H1 (cell line): ENCODE results near the gene B3GAT1. TPM values are rescaled to one million over a fixed set of nuclear protein-coding genes. Genes with fewer than 3 reads are reported as not detected.

Source experiments
- CTCF ChIA-PET: fragments of 300-600 bp; sonication (Branson Sonifier 250); formaldehyde crosslinking; loops from one replicate; lab custom pipeline; 2021; ENCODE audit not compliant: partially characterized antibody; lab: Charles Lee
- POLR2A ChIA-PET: fragments of 300-600 bp; sonication (Branson Sonifier 250); formaldehyde crosslinking; loops from one replicate; lab custom pipeline; 2021; ENCODE audit warnings: inconsistent platforms; ENCODE audit not compliant: partially characterized antibody; lab: Charles Lee
- DNase-seq, 2 experiments: peaks; one replicate each; pipeline versions ENCODE4 v3.0.0 to v3.0.0-alpha.2; 2010 to 2022; ENCODE audit warnings: low spot score in 2 of 2, low read depth in 1 of 2, mixed read lengths in 1 of 2
- FAIRE-seq: peaks from 2 replicates; lab custom pipeline; 2011; peaks lifted over from hg19 to GRCh38; lab: Jason Lieb, UNC
- H2AFZ ChIP-seq: 2 replicates; pipeline ENCODE4 v1.8.1; 2012; ENCODE audit warnings: low read length, inconsistent platforms
- H2AK5ac ChIP-seq: 2 replicates; pipeline ENCODE4 v1.6.1; 2013; ENCODE audit warnings: low read depth, low read length
- H2BK120ac ChIP-seq: replicated peaks from 2 replicates; pipeline ENCODE3; 2013; ENCODE audit warnings: low read depth, low read length, inconsistent platforms
- H2BK12ac ChIP-seq: 2 replicates; pipeline ENCODE4 v1.6.1; 2013; ENCODE audit warnings: low read depth, low read length
- H2BK15ac ChIP-seq: 2 replicates; pipeline ENCODE4 v1.6.1; 2013; ENCODE audit warnings: low read length
- H2BK20ac ChIP-seq: 2 replicates; pipeline ENCODE4 v1.6.1; 2013; ENCODE audit warnings: low read length
- H2BK5ac ChIP-seq: 2 replicates; pipeline ENCODE4 v1.6.1; 2013; ENCODE audit warnings: low read depth, low read length
- H3K14ac ChIP-seq: 2 replicates; pipeline ENCODE4 v1.6.1; 2013; ENCODE audit warnings: inconsistent platforms; ENCODE audit not compliant: insufficient read length
- H3K18ac ChIP-seq: 2 replicates; pipeline ENCODE4 v1.6.1; 2013; ENCODE audit warnings: low read length; ENCODE audit errors: extremely low read depth
- H3K23ac ChIP-seq: 2 replicates; pipeline ENCODE4 v1.6.1; 2013; ENCODE audit warnings: inconsistent platforms; ENCODE audit not compliant: insufficient read length
- H3K23me2 ChIP-seq: 2 replicates; pipeline ENCODE4 v1.6.1; 2013; ENCODE audit warnings: low read depth, low read length
- H3K27ac ChIP-seq: 2 replicates; pipeline ENCODE4 v1.6.1; 2011; ENCODE audit warnings: low read depth, low read length, inconsistent platforms
- H3K27me3 ChIP-seq, 4 experiments: replicated peaks in 1 of 4; 1 replicate in 1 of 4; 2 replicates in 3 of 4; pipeline versions ENCODE4 v1.6.1 to v1.8.1; 2011 to 2013; ENCODE audit warnings: low read length in 3 of 4, mild to moderate bottlenecking in 3 of 4, inconsistent platforms in 2 of 4, mixed read lengths in 2 of 4, moderate library complexity in 1 of 4; ENCODE audit not compliant: control insufficient read depth in 3 of 4, insufficient read depth in 3 of 4; ENCODE audit errors: extremely low read depth in 1 of 4
- H3K36me3 ChIP-seq, 4 experiments: 2 replicates each; pipeline versions ENCODE4 v1.6.1 to v1.8.1; 2011 to 2013; ENCODE audit warnings: mild to moderate bottlenecking in 4 of 4, low read length in 3 of 4, moderate library complexity in 2 of 4, control low read depth in 1 of 4, inconsistent platforms in 1 of 4; ENCODE audit not compliant: insufficient read depth in 4 of 4, control insufficient read depth in 2 of 4
- H3K4ac ChIP-seq: replicated peaks from 2 replicates; pipeline ENCODE3; 2013; ENCODE audit warnings: low read length, low read depth, mixed read lengths, inconsistent platforms; ENCODE audit not compliant: insufficient read length
- H3K4me1 ChIP-seq, 4 experiments: replicated peaks in 1 of 4; 1 replicate in 1 of 4; 2 replicates in 3 of 4; pipeline versions ENCODE4 v1.6.1 to v1.8.1; 2011 to 2013; ENCODE audit warnings: low read length in 3 of 4, inconsistent platforms in 2 of 4, mixed read lengths in 1 of 4; ENCODE audit not compliant: insufficient read depth in 4 of 4, control insufficient read depth in 3 of 4
- H3K4me2 ChIP-seq, 2 experiments: 2 replicates each; pipeline versions ENCODE4 v1.6.1 to v1.8.1; 2011 to 2013; ENCODE audit warnings: low read depth in 2 of 2, low read length in 2 of 2, control low read depth in 1 of 2, inconsistent platforms in 1 of 2, mild to moderate bottlenecking in 1 of 2; ENCODE audit not compliant: insufficient read depth in 1 of 2
- H3K4me3 ChIP-seq, 4 experiments: fragments of 200-600, 300-600 bp in 1 of 4; sonication (generic), shearing (Covaris generic), sonication (Bioruptor Twin) in 1 of 4; 2 replicates each; pipeline versions ENCODE4 v1.5.1 to v1.8.1; 2011 to 2016; ENCODE audit warnings: low read length in 4 of 4, low read depth in 3 of 4, control low read depth in 2 of 4, inconsistent platforms in 2 of 4, mild to moderate bottlenecking in 2 of 4, mixed read lengths in 1 of 4, moderate library complexity in 1 of 4; ENCODE audit not compliant: insufficient read depth in 2 of 4; ENCODE audit errors: extremely low read depth in 1 of 4
- H3K56ac ChIP-seq: replicated peaks from 2 replicates; pipeline ENCODE3; 2013; ENCODE audit warnings: low read depth, mild to moderate bottlenecking, mixed read lengths, low read length, inconsistent platforms; ENCODE audit not compliant: insufficient read length
- H3K79me1 ChIP-seq: 2 replicates; pipeline ENCODE4 v1.6.1; 2013; ENCODE audit warnings: low read depth, low read length, control low read depth
- H3K79me2 ChIP-seq, 2 experiments: 2 replicates each; pipeline versions ENCODE4 v1.6.1 to v1.8.1; 2012 to 2013; ENCODE audit warnings: low read length in 2 of 2, mild to moderate bottlenecking in 2 of 2, inconsistent platforms in 1 of 2; ENCODE audit not compliant: insufficient read depth in 2 of 2, control insufficient read depth in 1 of 2
- H3K9ac ChIP-seq, 4 experiments: replicated peaks in 1 of 4; 1 replicate in 1 of 4; 2 replicates in 3 of 4; pipeline versions ENCODE4 v1.6.1 to v1.8.1; 2011 to 2013; ENCODE audit warnings: low read depth in 3 of 4, low read length in 3 of 4, control low read depth in 2 of 4, mild to moderate bottlenecking in 2 of 4, moderate library complexity in 2 of 4, inconsistent platforms in 1 of 4; ENCODE audit errors: extremely low read depth in 1 of 4
- H3K9me3 ChIP-seq, 2 experiments: 2 replicates each; pipeline versions ENCODE4 v1.6.1 to v1.8.1; 2012 to 2013; ENCODE audit warnings: mild to moderate bottlenecking in 2 of 2, moderate library complexity in 2 of 2, control low read depth in 1 of 2, inconsistent platforms in 1 of 2, low read depth in 1 of 2, low read length in 1 of 2, mixed read lengths in 1 of 2; ENCODE audit not compliant: insufficient read depth in 2 of 2
- H4K20me1 ChIP-seq, 2 experiments: replicated peaks in 1 of 2; 2 replicates each; pipeline versions ENCODE3 to v1.8.1; 2011 to 2013; ENCODE audit warnings: inconsistent platforms in 2 of 2, low read length in 2 of 2, mild to moderate bottlenecking in 1 of 2; ENCODE audit not compliant: insufficient read depth in 2 of 2, control insufficient read depth in 1 of 2
- H4K5ac ChIP-seq: 2 replicates; pipeline ENCODE4 v1.6.1; 2013; ENCODE audit warnings: low read length, low read depth, mixed read lengths, inconsistent platforms; ENCODE audit not compliant: insufficient read length
- H4K8ac ChIP-seq: 2 replicates; pipeline ENCODE4 v1.8.0; 2013; ENCODE audit warnings: mild to moderate bottlenecking, moderate library complexity, low read length, inconsistent platforms; ENCODE audit not compliant: insufficient read depth; ENCODE audit errors: extremely low read depth
- H4K91ac ChIP-seq: replicated peaks from 2 replicates; pipeline ENCODE3; 2013; ENCODE audit warnings: low read length, mixed read lengths, inconsistent platforms; ENCODE audit not compliant: insufficient read length
- BACH1 ChIP-seq: IDR thresholded peaks from 2 replicates; pipeline ENCODE4 v1.6.1; 2012; ENCODE audit warnings: low read length, improper control_type of control experiment
- BCL11A ChIP-seq, 2 experiments: IDR thresholded peaks; one replicate each; pipeline ENCODE4 v1.6.1; 2011; ENCODE audit warnings: low read depth in 2 of 2, low read length in 2 of 2, mild to moderate bottlenecking in 2 of 2
- CBX5 ChIP-seq: fragments of 300-800, 300-1000 bp; sonication (generic); IDR thresholded peaks from 2 replicates; pipeline ENCODE4 v1.7.1; 2016; ENCODE audit warnings: antibody characterized with exemption, low read length, low read depth
- EZH2 ChIP-seq: fragments of 200-600 bp; sonication (generic); IDR thresholded peaks from 2 replicates; pipeline ENCODE4 v1.7.1; 2012; ENCODE audit warnings: low read depth, mild to moderate bottlenecking, moderate library complexity, low read length, inconsistent platforms; ENCODE audit not compliant: severe bottlenecking
- HDAC6 ChIP-seq: IDR thresholded peaks from one replicate; pipeline ENCODE4 v1.7.1; 2012; ENCODE audit warnings: low read depth, mild to moderate bottlenecking, inconsistent platforms, low read length, moderate library complexity
- JUN ChIP-seq: IDR thresholded peaks from 2 replicates; pipeline ENCODE4 v1.6.1; 2011; ENCODE audit warnings: low read depth, mild to moderate bottlenecking, improper control_type of control experiment, low read length
- JUND ChIP-seq: IDR thresholded peaks from 2 replicates; pipeline ENCODE4 v1.6.1; 2011; ENCODE audit warnings: mild to moderate bottlenecking, improper control_type of control experiment, low read length
- KDM5A ChIP-seq: fragments of 200-600 bp; IDR thresholded peaks from 2 replicates; pipeline ENCODE4 v1.7.1; 2012; ENCODE audit warnings: mild to moderate bottlenecking, low read length, inconsistent platforms, mixed read lengths
- MAFK ChIP-seq: IDR thresholded peaks from 2 replicates; pipeline ENCODE4 v1.6.1; 2012; ENCODE audit warnings: low read depth, mild to moderate bottlenecking, improper control_type of control experiment, low read length
- POU5F1 ChIP-seq: IDR thresholded peaks from 2 replicates; pipeline ENCODE4 v1.6.1; 2011; ENCODE audit warnings: low read depth, mild to moderate bottlenecking, low read length, moderate library complexity
- SIRT6 ChIP-seq: IDR thresholded peaks from one replicate; pipeline ENCODE4 v1.7.1; 2012; ENCODE audit warnings: low read length, inconsistent platforms
- WGBS, 2 experiments: shearing (Covaris generic) in 1 of 2; methylation state at CpG; one replicate each; pipeline versions ENCODE4 v1.1.6 to v1.1.7; 2013 to 2015; ENCODE audit warnings: low lambda C conversion rate in 2 of 2, mixed read lengths in 2 of 2, inconsistent platforms in 1 of 2, low coverage in 1 of 2, missing lambda C conversion rate in 1 of 2; ENCODE audit not compliant: insufficient replicate concordance in 2 of 2, insufficient coverage in 1 of 2, insufficient read length in 1 of 2; ENCODE audit errors: extremely low coverage in 1 of 2, missing lambda C conversion rate in 1 of 2; 5-methylcytosine and 5-hydroxymethylcytosine counted together
- polyA plus RNA-seq, 7 experiments: library from polyadenylated mRNA; depleted of rRNA in 3 of 7; stranded (reverse) in 5 of 7; unstranded in 2 of 7; fragments of >200 nt in 5 of 7; fragments of 200-250 nt in 2 of 7; gene quantifications; 1 replicate in 5 of 7; 2 replicates in 1 of 7; 4 replicates in 1 of 7; pipeline versions ENCODE4 v1.2.1 to v1.2.3, GENCODE V29; 2011 to 2013; ENCODE audit warnings: missing spikeins in 2 of 7, mixed read lengths in 2 of 7
- total RNA-seq: library from RNA; stranded (reverse); fragmentation: NEBNext Ultra II Directional; extraction: Animal tissue kit (Norgen Biotek cat#: 25700); gene quantifications from 2 replicates; pipeline ENCODE4 v1.2.1, GENCODE V29; 2021
- TF ChIP-seq, protein P1 (sequence below): IDR thresholded peaks from 2 replicates; pipeline ENCODE4 v1.6.1; 2012; ENCODE audit warnings: inconsistent platforms
- TF ChIP-seq, protein P2 (sequence below): IDR thresholded peaks from 2 replicates; pipeline ENCODE4 v1.6.1; 2011; ENCODE audit warnings: low read length, improper control_type of control experiment

B3GAT1 gene
- total and polyA plus RNA-seq, 2 of the 8 experiments (the other 6 are each of a cell fraction or from before 2014, with no cell fraction given): 19.7 to 32.4 TPM

DNA sequence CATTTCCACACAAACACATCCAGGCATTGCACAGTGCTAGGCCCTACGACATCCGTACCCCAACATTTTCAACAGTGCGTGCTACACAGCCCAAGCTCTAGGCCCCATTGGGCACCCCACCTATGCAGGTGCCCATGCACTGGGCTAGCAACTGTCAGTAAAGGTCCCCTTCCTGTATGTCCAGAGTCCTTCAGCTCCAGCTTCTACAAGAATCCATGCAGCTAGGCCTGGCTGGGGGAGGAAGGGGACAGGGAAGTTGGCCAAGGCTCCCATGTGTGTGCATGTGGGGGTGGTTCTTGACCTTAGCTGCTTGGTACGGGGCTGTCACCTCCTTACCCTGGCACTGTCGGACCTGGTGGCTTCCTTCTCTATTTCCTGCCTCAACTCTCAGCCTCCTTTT is 1.3 kb downstream of the B3GAT1 start:
- Histone ChIP-seq H3K9ac (no peak overlapping the region; a peak in 1 of 7 replicates), H2BK120ac (no peak overlapping the region), H3K23ac (no peak overlapping the region), H3K27ac (no peak overlapping the region), H4K91ac (peak overlapping the region; percentile 40), H2BK15ac (no peak overlapping the region), H2BK5ac (no peak overlapping the region; the same call in 1 of the 2 replicates), H3K9me3 (no peaks in the 10 kb centered on the region), H4K20me1 (peaks cover 14 to 23% of the 10 kb centered on the region in 2 experiments), H3K56ac (no peak overlapping the region), H4K5ac (no peak overlapping the region), H3K23me2 (peaks cover 21% of the 10 kb centered on the region; the same call in 1 of the 2 replicates), H3K4me1 (peaks cover 17 to 41% (median 24%) of the 10 kb centered on the region in 4 experiments), H3K27me3 (peaks cover 0 to 5% (median 1%) of the 10 kb centered on the region in 4 experiments; a peak in 3 of 7 replicates), H2AFZ (no peak overlapping the region), H3K79me1 (peaks cover 13% of the 10 kb centered on the region), H2BK12ac (no peak overlapping the region), H3K4me2 (peak overlapping the region; percentile 66 to 80), H3K4ac (no peak overlapping the region), H2BK20ac (no peak overlapping the region), H4K8ac (no peak overlapping the region; the same call in 1 of the 2 replicates), H3K14ac (no peak overlapping the region), H3K4me3 (peak overlapping the region; percentile 62 to 86 (median 74); a peak in 7 of 8 replicates), H2AK5ac (no peak overlapping the region), H3K79me2 (peaks cover 5 to 43% of the 10 kb centered on the region in 2 experiments; a peak in 2 of 4 replicates), H3K36me3 (no peaks in the 10 kb centered on the region), H3K18ac (peak overlapping the region; percentile 17; the same call in 1 of the 2 replicates)
- no peak for FAIRE-seq
- DNase-seq: no peak
- 79% methylated on average over 4 of the region's 5 CpGs; no CpG with 5 or more reads in 1 of the 2 experiments for WGBS, 2 experiments
- ChIA-PET CTCF (interaction anchor here (0.6 to 2.7 kb wide), 9 partner anchors 12 to 506 kb away, joined by 3 to 9 read pairs (median 3); no protein-coding TSS in a partner anchor), POLR2A (interaction anchor here (0.6 to 2.1 kb wide), 5 partner anchors 8 to 24 kb away, joined by 3 to 5 read pairs (median 3); no protein-coding TSS in a partner anchor)
- no peak for TF ChIP-seq KDM5A
- no peak for TF ChIP-seq BCL11A (IDR thresholded peaks at IDR 0.05; ENCODE audit: low read depth in 2 of 2, low read length in 2 of 2)
- TF ChIP-seq EZH2: no peak
- TF ChIP-seq, protein P1, sequence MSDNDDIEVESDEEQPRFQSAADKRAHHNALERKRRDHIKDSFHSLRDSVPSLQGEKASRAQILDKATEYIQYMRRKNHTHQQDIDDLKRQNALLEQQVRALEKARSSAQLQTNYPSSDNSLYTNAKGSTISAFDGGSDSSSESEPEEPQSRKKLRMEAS: no peak
- TF ChIP-seq JUN: no peak
- TF ChIP-seq, protein P2, sequence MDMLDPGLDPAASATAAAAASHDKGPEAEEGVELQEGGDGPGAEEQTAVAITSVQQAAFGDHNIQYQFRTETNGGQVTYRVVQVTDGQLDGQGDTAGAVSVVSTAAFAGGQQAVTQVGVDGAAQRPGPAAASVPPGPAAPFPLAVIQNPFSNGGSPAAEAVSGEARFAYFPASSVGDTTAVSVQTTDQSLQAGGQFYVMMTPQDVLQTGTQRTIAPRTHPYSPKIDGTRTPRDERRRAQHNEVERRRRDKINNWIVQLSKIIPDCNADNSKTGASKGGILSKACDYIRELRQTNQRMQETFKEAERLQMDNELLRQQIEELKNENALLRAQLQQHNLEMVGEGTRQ: no peak
- TF ChIP-seq BACH1: no peak
- no peak for TF ChIP-seq SIRT6
- no peak for TF ChIP-seq MAFK
- no peak for TF ChIP-seq JUND
- no peak for TF ChIP-seq CBX5
- TF ChIP-seq HDAC6: no peak
- no peak for TF ChIP-seq POU5F1
